Urinary bladder (tissue), 4 donors: Measurements from ENCODE around the gene TRIM46. TPM values are rescaled to one million over a fixed set of nuclear protein-coding genes. Genes with fewer than 3 reads are reported as not detected.
"Not testable (repeated sequence)": the region's sequence is repeated elsewhere in the genome, so short reads cannot be mapped to it uniquely, and the experiment has no call there.

Experiments
- DNase-seq: peaks from one replicate; pipeline ENCODE4 v3.0.0-alpha.2; 2015; ENCODE audit errors: extremely low spot score
- H3K27ac ChIP-seq: one replicate; pipeline ENCODE4 v1.5.1; 2013; ENCODE audit warnings: low read depth, mild to moderate bottlenecking, moderate library complexity
- H3K36me3 ChIP-seq: one replicate; pipeline ENCODE4 v1.6.1; 2013; ENCODE audit warnings: mild to moderate bottlenecking, moderate library complexity; ENCODE audit not compliant: insufficient read depth
- H3K4me1 ChIP-seq: one replicate; pipeline ENCODE4 v1.6.1; 2013; ENCODE audit warnings: mild to moderate bottlenecking, moderate library complexity; ENCODE audit not compliant: insufficient read depth
- H3K4me3 ChIP-seq: one replicate; pipeline ENCODE4 v1.5.1; 2013; ENCODE audit warnings: low read depth, low read length
- WGBS: extraction: QIAGEN DNeasy Blood & Tissue Kit; methylation state at CpG from one replicate; pipeline ENCODE4 v1.1.7; 2013; 5-methylcytosine and 5-hydroxymethylcytosine counted together
- polyA plus RNA-seq: library from polyadenylated mRNA; stranded (reverse); fragments of 200-250 nt; gene quantifications from one replicate; pipeline ENCODE4 v1.2.3, GENCODE V29; 2013
- total RNA-seq: library from RNA; depleted of rRNA; stranded (reverse); fragments of >200 nt; gene quantifications from one replicate; pipeline ENCODE4 v1.2.3, GENCODE V29; 2014
- donor health status: healthy with polysubstance abuse.
- donor health status: healthy.

TRIM46 gene
- total and polyA plus RNA-seq, 2 donors = 0.85 to 1.1 TPM

GRCh38 chr1:155133799-155134281 lies 39.8 kb upstream of the TRIM46 start:
- 77% methylated on average over 7 of the region's 7 CpGs for WGBS
- Histone ChIP-seq H3K27ac (peak overlapping the region; percentile 19), H3K36me3 (no peaks in the 10 kb centered on the region)

GRCh38 chr1:155134322-155134721 lies 39.3 kb upstream of the TRIM46 start:
- no peak for DNase-seq
- 68% methylated on average over 1 of the region's 1 CpG for WGBS
- Histone ChIP-seq H3K4me3 (no peak overlapping the region), H3K27ac (peak overlapping the region; percentile 24), H3K4me1 (no peaks in the 10 kb centered on the region), H3K36me3 (no peaks in the 10 kb centered on the region)

More at GRCh38 chr1:155133799-155134281, 39.8 kb upstream of the TRIM46 start:
- Histone ChIP-seq H3K4me1 (no peaks in the 10 kb centered on the region), H3K4me3 (no peak overlapping the region)
- no peak for DNase-seq

- Histone ChIP-seq H3K4me1 (no peaks in the 10 kb centered on the region), H3K4me3 (peak overlapping the region; percentile 56), H3K36me3 (no peaks in the 10 kb centered on the region), H3K27ac (peak overlapping the region; percentile 98)
- DNase-seq = peak; percentile 85
- WGBS = 5% methylated on average over 18 of the region's 18 CpGs
These were observed 38.7 kb upstream of the TRIM46 start for GRCh38 chr1:155134880-155135414.

GRCh38 chr1:155135415-155136028 lies 38.1 kb upstream of the TRIM46 start, which contains the start of gene SLC50A1:
Gene SLC50A1, plus strand, starts transcription at chr1:155135852. Its CDS starts 60 bp downstream, at chr1:155135912.
- under 1% methylated on average over 52 of the region's 52 CpGs for WGBS
- Histone ChIP-seq H3K4me1 (no peaks in the 10 kb centered on the region), H3K36me3 (no peaks in the 10 kb centered on the region), H3K27ac (peak within 1 kb of the TSS; percentile 98), H3K4me3 (peak within 1 kb of the TSS; percentile 56)
- DNase-seq = peak; percentile 86

- DNase-seq = no peak
- Histone ChIP-seq H3K4me1 (no peaks in the 10 kb centered on the region), H3K36me3 (no peaks in the 10 kb centered on the region), H3K4me3 (peak overlapping the region; percentile 2), H3K27ac (no peak overlapping the region)
- 32% methylated on average over 6 of the region's 6 CpGs for WGBS
These were observed 36.9 kb upstream of the TRIM46 start for GRCh38 chr1:155136748-155137147.

- no peaks in the 10 kb centered on the region for H3K4me1 ChIP-seq
- H3K36me3 ChIP-seq = no peaks in the 10 kb centered on the region
- no peak overlapping the region for H3K4me3 ChIP-seq
- H3K27ac ChIP-seq = no peak overlapping the region
- 89% methylated on average over 6 of the region's 6 CpGs for WGBS
- no peak for DNase-seq
These were observed 36.3 kb upstream of the TRIM46 start for GRCh38 chr1:155137154-155137949.

DNA sequence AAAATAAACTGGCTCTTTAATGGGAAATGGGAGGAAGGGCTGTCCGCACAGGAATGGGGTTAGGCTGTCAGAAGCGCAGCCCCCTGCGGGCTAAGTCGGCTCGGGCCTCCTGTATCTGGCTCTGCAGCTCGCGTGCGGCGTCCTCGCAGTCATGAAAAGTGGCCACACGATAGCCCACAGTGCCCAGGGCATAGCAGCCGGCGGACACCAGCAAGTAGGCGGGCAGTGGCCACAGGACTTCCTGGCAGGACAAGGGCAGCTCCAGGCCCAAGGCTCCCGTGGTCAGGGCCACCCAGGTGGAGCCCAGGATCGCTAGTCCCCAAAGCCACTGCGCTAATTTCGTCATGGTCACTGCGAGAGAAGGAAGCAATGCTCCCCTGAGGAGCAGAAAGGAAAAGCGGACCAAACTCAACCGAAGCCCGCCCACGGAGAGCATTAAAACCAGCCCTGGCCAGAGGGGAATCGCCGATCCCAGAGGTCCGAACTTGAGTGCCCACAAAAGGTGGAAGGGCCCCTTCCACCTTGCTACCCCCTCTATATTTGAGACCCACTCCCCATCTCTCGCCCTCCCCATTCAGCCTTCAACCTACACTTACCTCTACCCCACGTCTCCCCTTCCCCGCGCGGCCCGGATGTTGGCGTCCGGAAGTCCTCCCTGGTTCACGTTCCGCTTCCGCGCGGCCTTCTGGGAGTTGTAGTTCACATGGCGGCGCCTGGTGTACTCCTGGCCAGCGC lies 33.6 kb upstream of the TRIM46 start, which contains the start of gene DPM3:
Gene DPM3, minus strand, starts transcription at position 637 of the 735 bp plus-strand sequence. Its CDS starts 291 bp downstream, at position 346.
- WGBS = under 1% methylated on average over 42 of the region's 42 CpGs
- Histone ChIP-seq H3K4me1 (no peaks in the 10 kb centered on the region), H3K27ac (peak within 1 kb of the TSS; percentile 87), H3K4me3 (peak within 1 kb of the TSS; percentile 56), H3K36me3 (no peaks in the 10 kb centered on the region)
- DNase-seq = no peak

- no peaks in the 10 kb centered on the region for H3K4me1 ChIP-seq
- H3K27ac ChIP-seq = no peak overlapping the region
- peak overlapping the region; percentile 56 for H3K4me3 ChIP-seq
- WGBS = 7% methylated on average over 11 of the region's 11 CpGs
- no peaks in the 10 kb centered on the region for H3K36me3 ChIP-seq
- DNase-seq = no peak
These were observed 33.1 kb upstream of the TRIM46 start for GRCh38 chr1:155140630-155140953.

DNA sequence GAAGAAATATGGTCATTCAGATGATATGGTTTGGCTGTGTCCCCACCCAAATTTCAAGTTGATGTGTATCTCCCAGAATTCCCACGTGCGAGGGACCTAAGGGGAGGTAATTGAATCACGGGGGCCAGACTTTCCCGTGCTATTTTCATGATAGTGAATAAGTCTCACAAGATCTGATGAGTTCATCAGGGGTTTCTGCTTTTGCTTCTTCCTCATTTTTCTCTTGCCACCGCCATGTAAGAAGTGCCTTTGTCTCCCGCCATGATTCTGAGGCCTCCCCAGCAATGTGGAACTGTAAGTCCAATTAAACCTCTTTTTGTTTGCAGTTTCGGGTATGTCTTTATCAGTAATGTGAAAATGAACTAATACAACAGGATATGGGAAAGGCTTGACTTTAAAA lies 31.9 kb upstream of the TRIM46 start:
- 77% methylated on average over 7 of the region's 7 CpGs for WGBS
- no peak overlapping the region for H3K4me3 ChIP-seq
- no peak for DNase-seq
- no peaks in the 10 kb centered on the region for H3K36me3 ChIP-seq
- no peak overlapping the region for H3K27ac ChIP-seq
- no peaks in the 10 kb centered on the region for H3K4me1 ChIP-seq

DNA sequence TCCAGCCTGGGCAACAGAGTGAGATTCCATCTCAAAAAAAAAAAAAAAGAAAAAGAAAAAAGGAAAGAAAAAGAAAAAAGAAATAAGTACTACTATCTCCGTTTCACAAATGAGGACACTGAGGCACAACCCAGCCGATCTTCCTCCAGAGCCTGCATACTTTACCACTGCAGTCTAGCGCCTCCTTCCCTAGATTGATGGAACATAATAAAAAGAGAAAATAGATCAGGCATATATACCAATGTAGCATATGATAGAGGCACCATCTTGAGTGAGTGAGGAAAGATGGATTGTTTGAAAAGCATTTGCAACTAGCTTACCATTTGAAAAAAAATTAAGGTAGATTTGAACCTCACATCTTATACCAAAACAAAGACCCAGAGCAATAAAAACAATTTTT lies 28.2 kb upstream of the TRIM46 start:
- 83% methylated on average over 3 of the region's 3 CpGs for WGBS
- Histone ChIP-seq H3K27ac (no peak overlapping the region), H3K36me3 (no peaks in the 10 kb centered on the region), H3K4me1 (no peaks in the 10 kb centered on the region), H3K4me3 (no peak overlapping the region)
- DNase-seq = no peak

DNA sequence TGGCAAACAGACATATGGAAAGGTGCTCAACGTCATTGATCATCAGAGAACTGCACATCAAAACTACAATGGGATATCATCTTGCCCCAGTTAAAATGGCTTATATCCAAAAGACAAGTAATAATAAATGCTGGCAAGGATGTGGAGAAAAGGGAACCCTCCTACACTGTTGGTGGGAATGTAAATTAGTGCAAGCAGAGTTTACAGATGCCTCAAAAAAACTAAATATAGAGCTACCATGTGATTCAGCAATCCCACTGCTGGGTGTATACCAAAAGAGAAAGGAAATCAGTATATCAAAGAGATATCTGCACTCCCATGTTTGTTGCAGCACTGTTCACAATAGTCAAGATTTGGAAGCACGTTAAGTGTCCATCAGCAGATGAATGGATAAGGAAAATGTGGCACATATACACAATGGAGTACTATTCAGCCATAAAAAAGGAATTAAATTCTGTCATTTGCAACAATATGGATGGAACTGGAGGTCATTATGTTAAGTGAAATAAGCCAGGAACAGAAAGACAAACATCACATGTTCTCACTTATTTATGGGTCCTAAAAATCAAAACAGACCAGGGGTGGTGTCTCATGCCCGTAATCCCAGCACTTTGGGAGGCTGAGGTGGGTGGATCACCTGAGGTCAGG lies 17.5 kb upstream of the TRIM46 start:
- not testable (repeated sequence) for H3K27ac ChIP-seq, H3K36me3 ChIP-seq, DNase-seq, H3K4me1 ChIP-seq, H3K4me3 ChIP-seq
- WGBS = 66% methylated on average over 3 of the region's 3 CpGs

DNA sequence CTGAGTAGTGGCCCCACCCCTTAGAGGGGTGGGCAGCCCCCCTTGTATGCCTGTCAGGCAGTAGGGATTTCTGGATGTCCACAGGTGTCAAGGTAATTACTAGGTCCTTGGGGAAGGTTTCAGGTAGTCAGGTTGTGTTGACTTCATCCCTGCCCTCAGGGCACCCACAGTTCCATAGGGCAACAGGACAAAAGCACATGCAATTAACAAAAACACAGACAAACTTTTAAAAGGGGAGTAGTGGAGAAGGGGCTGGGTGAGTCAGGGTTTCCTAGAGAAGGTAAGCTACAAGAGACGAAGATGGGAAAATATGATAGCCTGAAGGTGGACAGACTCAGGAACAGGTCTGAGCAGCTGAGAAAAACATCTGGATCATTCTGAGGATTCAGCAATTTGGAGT lies 14.7 kb upstream of the TRIM46 start:
- no peaks in the 10 kb centered on the region for H3K4me1 ChIP-seq
- no peaks in the 10 kb centered on the region for H3K36me3 ChIP-seq
- no peak overlapping the region for H3K27ac ChIP-seq
- no peak for DNase-seq
- 69% methylated on average over 1 of the region's 1 CpG for WGBS
- H3K4me3 ChIP-seq = no peak overlapping the region

DNA sequence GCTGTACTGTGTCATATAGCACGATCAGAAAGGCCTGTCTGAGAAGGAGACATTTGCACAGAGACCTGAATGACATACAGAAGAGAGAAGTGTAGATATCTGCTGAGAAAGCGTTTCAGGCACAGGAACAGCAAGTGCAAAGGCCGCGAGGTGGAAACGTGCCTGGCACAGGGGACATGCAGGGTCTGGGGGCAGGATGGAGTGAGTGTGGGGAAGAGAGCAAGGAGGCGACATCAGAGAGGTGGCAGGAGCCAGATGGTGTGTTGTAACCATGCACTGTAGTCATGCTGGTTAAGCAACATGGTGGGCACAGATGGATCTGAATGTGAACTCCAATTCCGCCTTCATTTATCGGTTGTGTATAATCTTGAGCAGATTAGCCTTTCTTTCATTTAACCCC lies 13.5 kb upstream of the TRIM46 start:
- H3K4me1 ChIP-seq = no peaks in the 10 kb centered on the region
- WGBS = 73% methylated on average over 8 of the region's 8 CpGs
- no peak overlapping the region for H3K4me3 ChIP-seq
- H3K36me3 ChIP-seq = no peaks in the 10 kb centered on the region
- H3K27ac ChIP-seq = no peak overlapping the region
- DNase-seq = no peak
